EL (cell line): ENCODE results near the gene KRTAP4-11.
"Not testable (repeated sequence)": the region's sequence is repeated elsewhere in the genome, so short reads cannot be mapped to it uniquely, and the experiment has no call there.

Experiments used
- DNase-seq: peaks from one replicate; pipeline ENCODE4 v3.0.0-alpha.2; 2016

KRTAP4-11 gene

GRCh38 chr17:41123292-41123990, 5.3 kb upstream of the KRTAP4-11 start:
- not testable (repeated sequence) for DNase-seq

GRCh38 chr17:41121742-41122141, 3.6 kb upstream of the KRTAP4-11 start:
- no peak for DNase-seq

- peak; percentile 83 for DNase-seq
Measured at GRCh38 chr17:41119696-41120690, 1.8 kb upstream of the KRTAP4-11 start.

DNA sequence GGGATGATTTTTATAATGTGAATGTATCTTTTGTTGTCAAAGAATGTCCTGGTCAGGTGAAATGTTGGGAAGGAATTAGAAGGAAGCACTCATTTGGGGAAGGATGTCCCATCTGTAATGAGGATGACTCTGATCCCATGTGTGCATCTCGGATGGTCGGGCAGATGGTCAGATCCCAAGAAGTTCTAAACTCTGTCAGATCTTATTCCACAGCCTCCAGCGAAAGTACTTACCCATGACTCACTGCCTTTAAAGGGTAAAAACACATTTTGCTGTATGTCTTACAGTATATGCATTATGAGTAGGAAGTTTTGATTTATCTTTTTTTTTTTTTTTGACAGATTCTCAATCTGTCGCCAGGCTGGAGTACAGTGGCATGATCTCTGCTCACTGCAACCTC, 548 bp upstream of the KRTAP4-11 start:
- peak; percentile 82 for DNase-seq

DNA sequence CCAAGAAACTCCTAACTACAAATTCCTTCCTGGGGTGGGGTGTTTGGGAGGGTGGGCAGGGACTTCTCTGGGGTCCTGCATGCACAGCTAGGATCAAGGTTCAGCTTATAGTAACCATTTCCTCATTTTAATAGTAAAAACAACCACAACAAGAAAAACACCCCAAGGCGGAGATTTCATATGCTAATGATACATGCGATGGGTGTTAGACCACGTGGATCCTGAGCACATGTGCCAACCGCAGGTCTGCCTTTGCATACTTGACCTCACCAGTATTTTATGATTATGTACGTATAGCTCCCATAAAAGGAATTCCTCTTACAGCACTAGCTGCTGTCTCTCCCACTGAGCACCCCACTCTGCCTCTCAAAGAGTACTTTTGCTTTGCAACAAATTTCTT, 1.9 kb downstream of the KRTAP4-11 start:
- DNase-seq: peak; percentile 66

DNA sequence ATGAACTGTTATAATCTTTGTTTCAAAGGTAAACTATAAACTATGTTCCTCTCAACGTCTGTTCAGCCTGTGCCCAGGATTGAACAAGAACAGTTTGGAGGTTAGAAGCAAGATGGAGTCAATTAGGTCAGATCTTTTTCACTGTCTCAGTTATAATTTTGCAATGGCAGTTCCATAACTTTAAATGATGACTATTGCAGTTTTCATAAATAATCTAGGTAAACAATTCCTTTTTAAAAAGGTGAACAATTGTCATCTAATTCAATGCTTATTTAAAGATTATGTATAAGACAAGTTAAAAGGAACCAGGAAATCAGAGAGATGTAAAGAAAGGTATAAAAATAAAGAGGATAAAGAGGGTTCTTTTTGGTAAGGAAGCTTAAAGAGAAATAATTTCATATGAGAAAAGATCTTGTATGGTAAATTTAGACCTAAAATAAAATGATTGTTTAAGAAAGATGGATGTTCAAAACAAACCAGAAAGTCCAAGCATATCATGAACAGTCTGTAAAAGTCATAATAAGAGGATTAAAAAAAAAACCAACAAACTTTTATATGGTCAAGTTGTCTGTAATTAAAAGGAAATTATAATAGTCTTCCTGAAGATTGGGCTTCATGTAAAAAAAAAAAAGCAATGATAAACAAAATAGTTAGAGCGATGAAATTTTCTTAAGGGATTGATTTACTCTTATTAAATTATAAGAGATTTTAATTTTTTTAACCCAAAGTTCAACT, 6.9 kb downstream of the KRTAP4-11 start:
- no peak for DNase-seq

DNA sequence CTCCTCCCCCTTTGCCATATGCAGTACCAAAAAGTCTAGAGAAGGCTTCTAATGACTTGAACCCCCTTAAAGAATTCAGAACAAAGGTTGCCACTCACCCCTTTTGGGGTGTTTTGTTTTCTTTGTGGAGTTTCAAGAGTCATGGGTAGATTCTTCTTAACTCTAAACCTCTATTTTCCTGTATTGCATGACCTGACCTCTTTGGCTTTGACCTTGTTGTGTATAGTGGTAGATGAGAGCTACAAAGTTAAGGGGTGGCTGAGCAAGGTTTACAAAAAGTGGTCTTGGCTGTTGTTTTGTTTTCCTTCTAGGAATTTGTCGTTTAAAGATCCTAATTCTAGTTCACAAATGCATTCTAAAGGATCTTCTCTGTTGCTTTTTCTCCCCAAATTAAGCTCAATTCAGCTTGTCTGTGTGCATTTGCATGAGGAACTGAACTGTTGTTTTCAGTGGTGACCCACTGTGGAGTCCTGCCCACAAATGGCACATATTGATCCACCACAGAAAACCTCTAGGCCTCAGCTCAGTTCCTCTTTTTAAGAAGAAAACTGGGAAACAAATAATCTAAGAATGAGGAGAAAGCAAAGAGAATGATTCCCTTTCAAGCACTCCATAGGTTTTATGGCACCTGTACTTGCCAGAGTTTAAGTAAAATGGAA, 9.3 kb downstream of the KRTAP4-11 start:
- not testable (repeated sequence) for DNase-seq

DNA sequence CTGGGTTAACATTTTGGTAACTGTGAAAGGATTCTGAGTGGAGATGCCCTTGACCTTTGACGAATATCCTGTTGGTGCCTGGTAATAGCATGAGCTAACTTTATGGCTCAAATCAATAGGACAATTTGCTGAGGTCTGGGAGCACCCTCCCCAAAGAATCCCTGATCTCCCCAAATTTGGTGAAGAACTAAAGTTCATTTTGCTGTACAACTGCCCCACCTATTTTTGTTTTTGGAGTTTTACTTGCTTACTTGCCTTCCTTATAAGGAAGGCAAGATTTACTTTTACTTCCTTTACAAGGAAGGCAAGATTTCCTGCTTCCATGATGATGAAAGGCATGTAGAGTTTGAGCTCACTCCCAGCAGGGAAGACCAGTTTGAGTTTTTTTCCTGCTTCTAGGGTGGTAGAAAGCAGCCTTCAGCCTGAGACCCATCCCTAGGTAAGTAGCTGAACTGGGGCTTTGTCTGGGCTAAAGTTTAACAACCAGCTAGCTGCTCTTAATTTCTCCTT, 10.2 kb downstream of the KRTAP4-11 start:
- peak; percentile 33 for DNase-seq

DNA sequence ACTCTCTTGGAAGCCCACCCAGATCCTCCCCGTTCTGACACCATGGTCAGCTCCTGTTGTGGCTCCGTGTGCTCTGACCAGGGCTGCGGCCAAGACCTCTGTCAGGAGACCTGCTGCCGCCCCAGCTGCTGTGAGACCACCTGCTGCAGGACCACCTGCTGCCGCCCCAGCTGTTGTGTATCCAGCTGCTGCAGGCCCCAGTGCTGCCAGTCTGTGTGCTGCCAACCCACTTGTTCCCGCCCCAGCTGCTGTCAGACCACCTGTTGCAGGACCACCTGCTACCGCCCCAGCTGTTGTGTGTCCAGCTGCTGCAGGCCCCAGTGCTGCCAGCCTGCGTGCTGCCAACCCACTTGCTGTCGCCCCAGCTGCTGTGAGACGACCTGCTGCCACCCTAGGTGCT, 12.8 kb downstream of the KRTAP4-11 start, which contains the start of gene KRTAP4-9:
Gene KRTAP4-9, plus strand, starts transcription at position 43 of the 400 bp plus-strand sequence. Its CDS starts 0 bp downstream, at position 43.
- not testable (repeated sequence) for DNase-seq

- DNase-seq: peak; percentile 80
Measured at GRCh38 chr17:41104386-41105038, 13.7 kb downstream of the KRTAP4-11 start.

GRCh38 chr17:41103896-41104295, 14.3 kb downstream of the KRTAP4-11 start:
- DNase-seq: peak; percentile 54

- no peak for DNase-seq
Measured at GRCh38 chr17:41101586-41102259, 16.4 kb downstream of the KRTAP4-11 start, which contains the start of gene KRTAP4-16. Gene KRTAP4-16, minus strand, starts transcription at chr17:41102209. Its CDS starts 0 bp downstream, at chr17:41102209.

GRCh38 chr17:41099682-41100480, 18.3 kb downstream of the KRTAP4-11 start:
- peak; percentile 98 for DNase-seq

- DNase-seq: peak; percentile 92
Measured at GRCh38 chr17:41098481-41098880, 19.7 kb downstream of the KRTAP4-11 start.

GRCh38 chr17:41098042-41098441, 20.1 kb downstream of the KRTAP4-11 start, which contains the start of gene KRTAP4-8:
Gene KRTAP4-8, minus strand, starts transcription at chr17:41098142. Its CDS starts 58 bp downstream, at chr17:41098084.
- DNase-seq: no peak

DNA sequence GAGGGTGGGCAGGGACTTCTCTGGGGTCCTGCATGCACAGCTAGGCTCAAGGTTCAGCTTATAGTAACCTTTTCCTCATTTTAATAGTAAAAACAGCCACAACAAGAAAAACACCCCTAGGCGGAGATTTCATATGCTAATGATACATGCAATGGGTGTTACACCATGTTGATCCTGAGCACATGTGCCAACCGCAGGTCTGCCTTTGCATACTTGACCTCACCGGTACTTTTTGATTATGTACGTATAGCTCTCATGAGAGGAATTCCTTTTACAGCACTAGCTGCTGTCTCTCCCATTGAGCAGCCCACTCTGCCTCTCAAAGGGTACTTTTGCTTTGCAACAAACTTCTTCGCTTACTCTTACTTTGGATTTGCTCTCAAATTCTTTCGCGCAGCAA, 22.1 kb downstream of the KRTAP4-11 start:
- no peak for DNase-seq

GRCh38 chr17:41088760-41089352, 29.3 kb downstream of the KRTAP4-11 start:
- DNase-seq: not testable (repeated sequence)

- DNase-seq: not testable (repeated sequence)
Measured at GRCh38 chr17:41084100-41084856, 33.9 kb downstream of the KRTAP4-11 start, which contains the start of gene KRTAP4-7. Gene KRTAP4-7, plus strand, starts transcription at chr17:41084150. Its CDS starts 57 bp downstream, at chr17:41084207.
